HCT116 (cell line): ENCODE measurements around the gene MAN2A2. TPM values are rescaled to one million over a fixed set of nuclear protein-coding genes. Genes with fewer than 3 reads are reported as not detected.

Experiments
- ATAC-seq: fragments of 200-7000 bp; cut with Tn5 transposase; 2 replicates; pipeline ENCODE4 v1.9.1; 2020; ENCODE audit warnings: mild to moderate bottlenecking, moderate library complexity
- BruUV-seq: library from RNA; stranded (reverse); fragments of 400-500 nt; replicated peaks from 2 replicates; lab custom pipeline; 2021; lab: Mats Ljungman, UMichigan
- CTCF ChIA-PET: fragments of 300-600 bp; sonication (Branson Sonifier 250); formaldehyde crosslinking; loops from one replicate; lab custom pipeline; 2021; ENCODE audit warnings: antibody characterized with exemption; lab: Charles Lee
- POLR2A ChIA-PET: fragments of 300-600, 350-600 bp; sonication (Branson Sonifier 250); formaldehyde crosslinking; loops from one replicate; lab custom pipeline; 2021; ENCODE audit warnings: antibody characterized with exemption; lab: Charles Lee
- RAD21 ChIA-PET, 2 experiments: fragments of 300-600 bp; sonication (Branson Sonifier 250); formaldehyde crosslinking; loops; one replicate each; lab custom pipeline; 2023; ENCODE audit warnings: low total read pairs in 2 of 2; ENCODE audit not compliant: uncharacterized antibody in 2 of 2, unreplicated experiment in 2 of 2, low non-redundant PET in 1 of 2; lab: Charles Lee
- DNase-seq: peaks from one replicate; pipeline ENCODE4 v3.0.0-alpha.2; 2010; ENCODE audit warnings: low read depth, low spot score
- H2AFZ ChIP-seq: fragments of 200-600 bp; shearing (Covaris generic), sonication (generic); 2 replicates; pipeline ENCODE4 v1.6.1; 2017; ENCODE audit warnings: low read depth, mixed run types, mixed read lengths, antibody characterized with exemption, low read length; ENCODE audit not compliant: poor library complexity, severe bottlenecking
- H3K27ac ChIP-seq: 2 replicates; pipeline ENCODE4 v1.5.1; 2012; ENCODE audit warnings: low read depth, low read length
- H3K27me3 ChIP-seq: fragments of 200-600 bp; sonication (generic); 2 replicates; pipeline ENCODE4 v1.6.1; 2016; ENCODE audit warnings: mixed run types, low read length, mixed read lengths; ENCODE audit not compliant: insufficient read depth
- H3K36me3 ChIP-seq, 2 experiments: fragments of 200-500 bp in 1 of 2; fragments of 200-600 bp in 1 of 2; sonication (Bioruptor generic) in 1 of 2; sonication (generic) in 1 of 2; 2 replicates each; pipeline versions ENCODE4 v1.5.1 to v1.6.1; 2014 to 2016; ENCODE audit warnings: low read length in 2 of 2, inconsistent platforms in 1 of 2, mixed read lengths in 1 of 2, mixed run types in 1 of 2; ENCODE audit not compliant: insufficient read depth in 2 of 2, control insufficient read depth in 1 of 2
- H3K4me1 ChIP-seq, 2 experiments: fragments of 200-600 bp in 1 of 2; sonication (generic) in 1 of 2; 2 replicates each; pipeline versions ENCODE4 v1.5.1 to v1.6.1; 2012 to 2017; ENCODE audit warnings: low read length in 2 of 2, inconsistent platforms in 1 of 2, mild to moderate bottlenecking in 1 of 2, mixed read lengths in 1 of 2, mixed run types in 1 of 2, moderate library complexity in 1 of 2; ENCODE audit not compliant: insufficient read depth in 2 of 2, control insufficient read depth in 1 of 2
- H3K4me2 ChIP-seq: fragments of 200-600 bp; sonication (generic); 2 replicates; pipeline ENCODE4 v1.6.1; 2017; ENCODE audit warnings: mixed run types, low read length, mixed read lengths
- H3K4me3 ChIP-seq, 2 experiments: fragments of 200-600 bp in 1 of 2; sonication (generic) in 1 of 2; replicated peaks in 1 of 2; 2 replicates each; pipeline ENCODE4 v1.5.1; 2011 to 2016; ENCODE audit warnings: low read length in 2 of 2, control low read depth in 1 of 2, low read depth in 1 of 2, mild to moderate bottlenecking in 1 of 2, mixed read lengths in 1 of 2, mixed run types in 1 of 2
- H3K79me2 ChIP-seq: fragments of 200-600 bp; sonication (generic); 2 replicates; pipeline ENCODE4 v1.6.1; 2017; ENCODE audit warnings: mild to moderate bottlenecking, mixed run types, low read length, moderate library complexity, mixed read lengths; ENCODE audit not compliant: insufficient read depth
- H3K9ac ChIP-seq: fragments of 200-600 bp; sonication (generic); 2 replicates; pipeline ENCODE4 v1.6.1; 2016; ENCODE audit warnings: low read length, mixed read lengths
- H3K9me2 ChIP-seq: fragments of 200-600 bp; sonication (generic), shearing (Covaris generic); 2 replicates; pipeline ENCODE4 v1.6.1; 2017; ENCODE audit warnings: mixed run types, mild to moderate bottlenecking, moderate library complexity; ENCODE audit not compliant: insufficient read depth
- H3K9me3 ChIP-seq, 2 experiments: fragments of 200-500 bp in 1 of 2; fragments of 200-600 bp in 1 of 2; sonication (Bioruptor generic) in 1 of 2; sonication (generic) in 1 of 2; 2 replicates each; pipeline ENCODE4 v1.6.1; 2014 to 2017; ENCODE audit warnings: low read length in 2 of 2, mixed read lengths in 2 of 2, inconsistent platforms in 1 of 2, low read depth in 1 of 2, mild to moderate bottlenecking in 1 of 2, mixed run types in 1 of 2, moderate library complexity in 1 of 2; ENCODE audit not compliant: control insufficient read depth in 1 of 2, insufficient read depth in 1 of 2
- H4K20me1 ChIP-seq: fragments of 200-600 bp; sonication (generic), shearing (Covaris generic); 2 replicates; pipeline ENCODE4 v1.6.1; 2017; ENCODE audit warnings: mixed run types, mild to moderate bottlenecking, moderate library complexity; ENCODE audit not compliant: insufficient read depth
- CTCF ChIP-seq, 3 experiments: fragments of 200-600 bp in 1 of 3; sonication (generic) in 1 of 3; IDR thresholded peaks in 2 of 3; conservative IDR thresholded peaks in 1 of 3; 2 replicates each; pipeline ENCODE4 v1.5.1; 2012 to 2017; ENCODE audit warnings: low read depth in 2 of 3, low read length in 2 of 3, antibody characterized with exemption in 1 of 3, borderline replicate concordance in 1 of 3, control low read depth in 1 of 3, mild to moderate bottlenecking in 1 of 3, mixed read lengths in 1 of 3, mixed run types in 1 of 3, moderate library complexity in 1 of 3; ENCODE audit not compliant: insufficient read depth in 1 of 3
- MAX ChIP-seq: IDR thresholded peaks from 2 replicates; pipeline ENCODE4 v1.6.1; 2012
- POLR2A ChIP-seq: IDR thresholded peaks from 2 replicates; pipeline ENCODE4 v1.7.0; 2011; ENCODE audit warnings: borderline replicate concordance; ENCODE audit not compliant: insufficient read depth, insufficient read length; ENCODE audit errors: extremely low read depth
- intact Hi-C: fragments of 100-400 bp; cut with micrococcal nuclease; formaldehyde crosslinking; loops from 2 replicates; pipeline ENCODE4 v1.10.0; 2022
- total RNA-seq: library from RNA; stranded (reverse); gene quantifications from one replicate; pipeline ENCODE4 v1.2.1, GENCODE V29; 2021; ENCODE audit not compliant: unreplicated experiment

The MAN2A2 gene
- total RNA-seq, 1 experiment from 2014 or later: 44.9 TPM

DNA sequence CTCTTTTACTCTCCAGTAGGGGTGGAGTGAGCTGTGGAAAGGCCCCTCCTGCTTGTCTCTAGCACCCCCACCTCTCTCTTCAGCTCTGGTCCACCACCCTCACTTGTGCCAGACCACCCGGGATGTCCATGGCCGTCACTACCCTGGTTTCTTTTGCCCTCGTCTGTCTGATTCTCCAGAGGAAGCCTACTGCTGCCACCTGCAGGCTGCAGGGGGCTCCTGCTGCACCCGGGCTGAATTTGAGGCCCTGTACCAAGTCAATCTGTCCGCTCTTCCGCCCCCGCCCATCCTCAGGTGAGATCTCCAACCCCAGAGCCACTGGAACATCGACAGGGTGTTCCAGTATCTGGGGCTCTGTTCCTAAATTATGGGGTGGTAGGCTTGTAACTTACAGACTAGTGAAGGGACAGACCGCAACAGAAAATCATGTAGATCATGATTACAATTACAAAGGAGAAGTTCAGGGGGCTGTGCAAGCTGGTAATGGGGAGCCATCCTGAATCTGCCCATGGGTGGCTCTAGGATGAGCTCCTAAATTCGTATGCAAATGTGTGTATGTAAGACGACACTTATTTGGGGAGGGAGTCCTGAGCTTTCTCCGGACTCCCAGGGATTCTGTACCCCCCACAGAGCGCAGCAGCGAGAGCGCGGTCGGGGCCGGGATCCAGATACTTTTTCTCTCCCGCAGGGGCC lies 31.3 kb downstream of the MAN2A2 start:
- peak overlapping the region; percentile 71 for H3K27ac ChIP-seq
- H3K4me3 ChIP-seq: peak overlapping the region; percentile 91 to 96
- no peaks in the 10 kb centered on the region for H3K9me3 ChIP-seq
- ChIA-PET RAD21 (interaction anchor here (0.9 to 1.8 kb wide), 3 partner anchors 20 to 41 kb away, joined by 3 to 10 read pairs (median 7); partner anchors contain the start of gene RCCD1 (in 2 of the 2)), POLR2A (interaction anchor here (0.9 to 1.6 kb wide), 9 partner anchors 9 to 641 kb away, joined by 3 to 21 read pairs (median 5); partner anchors contain the start of genes FURIN, MAN2A2 and RCCD1), CTCF (interaction anchor here (0.6 to 6.9 kb wide), 22 partner anchors 9 to 641 kb away, joined by 3 to 70 read pairs (median 6); partner anchors contain the start of genes MAN2A2 and RCCD1)
- peak; percentile 50 for ATAC-seq
- no peaks in the 10 kb centered on the region for H4K20me1 ChIP-seq
- peak overlapping the region; percentile 90 for H3K9ac ChIP-seq
- intact Hi-C loops: loop anchor here (1.0 to 5.0 kb wide), 3 partner anchors 20 to 614 kb away; partner anchors contain the start of gene RCCD1
- DNase-seq: peak; percentile 77
- H3K36me3 ChIP-seq: peaks cover 7 to 9% of the 10 kb centered on the region in 2 experiments; a peak in 2 of 4 replicates
- H3K9me2 ChIP-seq: no peaks in the 10 kb centered on the region
- peaks cover 25% of the 10 kb centered on the region; the same call in 1 of the 2 replicates for H3K79me2 ChIP-seq
- H3K27me3 ChIP-seq: no peaks in the 10 kb centered on the region
- BruUV-seq: no TSS peak
- peaks cover 16 to 47% of the 10 kb centered on the region in 2 experiments; a peak in 3 of 4 replicates for H3K4me1 ChIP-seq
- TF ChIP-seq MAX: no peak
- no peak for TF ChIP-seq POLR2A
- TF ChIP-seq CTCF (IDR thresholded peaks at IDR 0.05 in 2 of 3, conservative IDR thresholded peaks at IDR 0.05 in 1 of 3; ENCODE audit: borderline replicate concordance in 1 of 3, insufficient read depth in 1 of 3, low read depth in 2 of 3, low read length in 2 of 3): peak in 2 of 3 experiments; percentile 94 to 95; a peak in 4 of 6 replicates
- peak overlapping the region; percentile 1 for H2AFZ ChIP-seq
- peak overlapping the region; percentile 85 for H3K4me2 ChIP-seq
